C4-2B (cell line): Measurements from ENCODE around the gene CINP.
A peak's percentile ranks its signal among the peaks of the same experiment; 100 is the strongest.

Source experiments
- H3K27ac ChIP-seq: fragments of 450-650 bp; 2 replicates; pipeline ENCODE4 v1.5.1; 2017
- CTCF ChIP-seq: fragments of 450-650 bp; conservative IDR thresholded peaks from 2 replicates; pipeline ENCODE4 v1.5.1; 2017; ENCODE audit warnings: mild to moderate bottlenecking
- ZFX ChIP-seq: fragments of 450-650 bp; IDR thresholded peaks from 2 replicates; pipeline ENCODE4 v1.6.1; 2017

CINP gene

GRCh38 chr14:102373110-102373509 is 10.4 kb upstream of the CINP start:
- H3K27ac ChIP-seq: no peak overlapping the region
- TF ChIP-seq CTCF (no peak), ZFX (no peak)

DNA sequence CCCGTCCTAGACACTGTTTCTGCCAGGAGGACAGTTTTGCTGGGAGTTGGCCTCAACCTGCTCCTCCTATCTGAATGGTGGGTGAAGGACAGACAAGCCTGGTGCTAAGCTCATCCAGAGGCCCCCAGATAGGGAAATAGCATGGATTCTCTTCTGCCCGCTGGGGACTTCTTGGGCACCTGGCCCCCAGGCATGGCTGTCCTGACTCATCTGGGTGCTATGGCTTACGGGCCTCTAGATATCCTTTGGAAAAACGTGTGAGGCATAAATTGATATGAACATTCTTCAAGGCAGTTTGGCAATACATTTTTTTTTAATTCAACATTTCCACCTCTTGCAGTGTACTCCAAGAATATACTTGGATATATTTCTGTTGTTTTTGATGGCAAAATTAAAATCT is 8.7 kb upstream of the CINP start:
- TF ChIP-seq CTCF (no peak), ZFX (no peak)
- H3K27ac ChIP-seq: no peak overlapping the region

GRCh38 chr14:102370305-102370809 is 7.7 kb upstream of the CINP start:
- H3K27ac ChIP-seq: no peak overlapping the region

DNA sequence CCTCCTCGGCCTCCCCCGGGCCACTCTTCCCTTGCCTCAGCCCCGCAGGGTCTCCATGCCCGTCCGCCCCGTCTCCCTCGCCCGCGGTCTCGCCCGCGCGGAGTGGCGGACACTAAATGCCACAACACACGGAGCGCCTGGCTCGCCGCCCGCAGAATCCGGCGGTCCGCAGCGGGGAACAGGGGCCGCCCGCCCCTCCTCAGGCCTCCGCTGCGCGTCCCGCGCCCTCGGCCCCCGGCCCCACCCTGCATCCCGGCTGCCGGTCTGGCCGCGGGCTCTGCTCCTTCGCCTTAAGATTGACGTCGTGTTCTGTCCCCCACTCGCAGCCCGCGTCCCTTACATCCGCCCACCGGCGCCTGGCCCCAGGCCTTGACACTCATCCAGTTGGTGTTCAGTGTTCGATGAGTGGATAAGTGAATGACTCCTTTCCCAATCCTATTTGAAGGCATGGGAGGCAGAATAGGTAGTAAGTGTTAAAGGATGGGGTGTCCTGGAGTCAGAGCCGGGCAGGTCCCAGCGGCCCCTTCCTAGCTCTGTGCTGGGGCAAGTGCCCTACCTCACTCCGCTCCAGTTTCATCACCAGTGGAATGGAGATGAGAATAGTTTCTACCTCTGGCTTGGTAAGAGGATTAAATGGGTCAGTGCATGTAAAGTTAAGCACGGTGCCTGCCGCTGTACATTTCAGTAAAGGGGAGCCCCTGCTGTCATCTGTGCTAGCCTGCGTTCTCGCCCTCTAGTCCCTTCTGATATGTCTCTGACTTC is 673 bp upstream of the CINP start:
- H3K27ac ChIP-seq: peak overlapping the region; percentile 86
- TF ChIP-seq ZFX (peak; percentile 66), CTCF (no peak)

More at GRCh38 chr14:102370305-102370809, 7.7 kb upstream of the CINP start:
- TF ChIP-seq CTCF: no peak
- no peak for TF ChIP-seq ZFX

- H3K27ac ChIP-seq: peak overlapping the region; percentile 86
- no peak for TF ChIP-seq CTCF
- no peak for TF ChIP-seq ZFX
Measured at GRCh38 chr14:102362084-102362483, 606 bp downstream of the CINP start.

DNA sequence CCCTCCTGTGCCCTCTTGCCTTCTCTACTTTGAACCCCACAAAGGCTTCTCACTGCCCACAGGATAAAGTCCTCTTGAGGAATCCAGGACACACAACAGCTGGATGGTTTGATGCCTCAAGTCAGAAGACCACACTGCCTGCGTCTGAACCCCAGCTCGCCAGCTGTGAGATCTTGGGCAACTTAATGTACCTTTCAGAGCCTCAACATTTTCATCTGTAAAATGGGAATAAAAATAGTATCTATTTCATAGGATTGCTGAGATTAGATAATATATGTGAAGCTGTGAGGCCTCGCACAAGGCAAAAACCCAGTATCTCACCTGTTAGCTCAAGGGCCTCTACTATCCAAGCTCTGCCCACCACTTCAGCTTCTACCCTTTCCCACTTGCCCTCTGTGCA is 2.3 kb downstream of the CINP start:
- H3K27ac ChIP-seq: no peak overlapping the region
- no peak for TF ChIP-seq CTCF
- no peak for TF ChIP-seq ZFX

DNA sequence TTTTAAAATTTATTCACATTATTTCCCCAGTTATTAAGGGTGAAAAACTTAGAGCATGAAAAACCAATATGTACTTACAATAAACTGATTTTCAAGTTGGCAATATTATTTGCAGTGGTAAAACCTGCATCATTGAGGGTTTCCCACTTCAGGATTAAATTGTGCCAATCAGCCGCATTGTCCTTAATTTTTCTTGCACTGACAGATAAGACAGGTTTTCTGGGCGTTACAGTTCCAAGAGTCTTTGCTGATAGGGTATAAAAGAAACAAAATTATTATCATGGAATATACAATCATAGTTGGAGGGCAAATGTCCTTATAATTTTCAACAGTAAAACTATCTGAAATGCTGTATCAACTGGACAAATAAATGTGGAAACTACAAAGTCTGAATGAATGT is 3.3 kb downstream of the CINP start:
- H3K27ac ChIP-seq: no peak overlapping the region
- TF ChIP-seq ZFX (no peak), CTCF (no peak)
